ENCODE measurements around the gene PTPRN2.
"Not testable (repeated sequence)": the region's sequence is repeated elsewhere in the genome, so short reads cannot be mapped to it uniquely, and the experiment has no call there.

Gene PTPRN2

DNA sequence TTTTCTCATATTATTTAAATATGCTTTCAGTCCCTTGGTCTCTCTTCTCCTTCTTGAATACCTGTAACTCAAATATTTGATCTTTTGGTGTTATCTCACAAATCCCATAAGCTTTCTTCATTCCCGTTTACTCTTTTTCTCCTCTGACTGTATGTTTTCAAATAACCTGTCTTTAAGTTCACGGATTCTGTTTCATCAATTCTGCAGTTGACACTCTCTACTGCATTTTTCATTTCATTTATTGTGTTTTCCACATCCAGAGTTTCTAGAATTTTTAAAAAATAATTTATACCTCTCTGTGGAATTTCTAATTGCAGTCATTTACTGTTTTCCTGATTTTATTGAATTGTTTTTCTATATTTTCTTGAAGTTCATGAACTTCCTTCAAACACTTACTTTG lies 298.4 kb downstream of the PTPRN2 start:
- DNase-seq = no peak

DNA sequence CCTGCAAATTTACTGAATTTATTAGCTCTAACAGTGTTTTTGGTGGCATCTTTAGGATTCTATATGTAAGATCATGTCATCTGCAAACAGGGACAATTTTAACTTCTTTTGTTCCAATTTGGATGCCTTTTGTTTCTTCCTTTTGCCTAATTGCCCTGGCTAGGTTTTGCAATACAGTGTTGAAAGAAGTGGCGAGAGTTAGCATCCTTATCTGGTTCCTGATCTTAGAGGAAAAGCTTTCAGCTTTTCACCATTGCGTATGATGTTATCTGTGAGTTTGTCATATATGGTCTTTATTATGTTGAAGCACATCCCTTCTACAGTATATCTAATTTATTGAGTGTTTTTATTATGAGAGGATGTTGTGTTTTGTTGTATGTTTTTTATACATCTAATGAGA lies 301.4 kb downstream of the PTPRN2 start:
- no peak for DNase-seq

DNA sequence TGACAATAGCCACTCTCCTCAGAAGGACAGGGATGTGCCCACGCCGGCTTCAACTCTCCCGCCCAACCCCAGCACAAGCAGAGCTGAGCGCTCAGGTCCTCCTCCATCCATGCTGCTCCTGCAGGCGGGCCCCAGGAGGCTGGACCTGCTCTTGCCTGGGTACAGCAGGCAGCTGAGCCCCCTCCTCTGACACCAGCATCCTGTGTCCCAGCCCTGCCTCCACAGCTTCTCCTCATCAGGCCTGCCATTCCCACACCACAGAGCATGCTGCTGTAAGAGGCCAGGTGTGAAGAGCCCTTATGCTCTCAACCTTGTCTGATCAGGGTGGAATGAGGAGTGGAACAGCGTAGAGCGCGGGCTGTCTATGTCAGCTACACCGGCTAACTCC lies 302.2 kb downstream of the PTPRN2 start:
- no peak for DNase-seq

DNA sequence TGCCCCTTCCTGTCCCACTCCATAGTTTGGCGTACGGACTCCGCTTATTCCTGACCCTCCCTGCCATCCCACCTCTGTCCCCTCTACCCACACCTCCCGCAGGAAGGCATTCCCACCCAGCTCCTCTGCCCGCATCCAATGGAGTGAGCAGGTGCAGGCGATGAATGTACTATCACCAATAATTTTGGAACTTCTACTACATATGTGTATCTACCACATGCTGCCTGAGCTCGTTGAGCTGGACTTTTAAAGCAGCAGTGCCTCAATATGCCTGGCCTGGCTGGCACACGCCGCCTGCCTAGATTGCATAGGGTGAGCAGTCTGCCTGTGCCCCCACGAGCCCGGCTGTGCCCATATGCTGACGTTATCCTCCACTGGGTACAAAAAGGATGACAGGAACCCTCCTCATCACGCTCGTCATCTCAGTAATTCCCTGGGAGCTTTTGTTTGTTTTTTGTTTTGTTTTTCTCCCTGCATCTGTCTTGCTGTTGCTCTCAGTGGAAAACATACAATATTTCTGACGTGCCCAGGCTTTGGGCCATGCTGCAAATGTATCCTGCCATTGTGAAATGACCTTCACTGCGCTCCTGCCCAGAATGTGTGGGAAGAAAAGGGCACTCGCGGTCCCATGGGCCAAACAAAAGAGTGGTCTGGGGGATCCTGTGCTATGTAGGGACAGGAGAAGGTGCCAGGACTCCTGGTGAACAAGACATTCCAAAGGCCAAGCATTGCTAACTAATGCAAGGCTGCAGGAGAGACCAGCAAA lies 302.8 kb downstream of the PTPRN2 start:
- DNase-seq = no peak

DNA sequence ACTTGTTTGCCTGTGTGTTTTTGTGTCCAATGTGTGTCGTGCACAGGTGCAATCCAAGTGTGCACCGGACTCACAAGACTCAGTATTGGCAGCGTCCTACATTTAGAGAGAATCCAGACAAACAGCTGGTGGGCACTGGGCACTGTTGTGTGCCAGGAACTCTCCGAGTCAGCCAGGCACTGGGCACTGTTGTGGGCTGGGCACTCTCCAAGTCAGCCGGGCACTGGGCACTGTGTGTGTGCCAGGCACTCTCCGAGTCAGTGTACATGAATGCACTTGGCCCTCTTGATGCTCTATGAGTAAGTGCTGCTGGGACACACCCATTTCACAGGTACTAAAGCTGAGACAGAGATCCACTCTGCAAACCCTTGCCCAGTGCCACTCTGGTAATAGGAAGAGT lies 303.5 kb downstream of the PTPRN2 start:
- DNase-seq = no peak

DNA sequence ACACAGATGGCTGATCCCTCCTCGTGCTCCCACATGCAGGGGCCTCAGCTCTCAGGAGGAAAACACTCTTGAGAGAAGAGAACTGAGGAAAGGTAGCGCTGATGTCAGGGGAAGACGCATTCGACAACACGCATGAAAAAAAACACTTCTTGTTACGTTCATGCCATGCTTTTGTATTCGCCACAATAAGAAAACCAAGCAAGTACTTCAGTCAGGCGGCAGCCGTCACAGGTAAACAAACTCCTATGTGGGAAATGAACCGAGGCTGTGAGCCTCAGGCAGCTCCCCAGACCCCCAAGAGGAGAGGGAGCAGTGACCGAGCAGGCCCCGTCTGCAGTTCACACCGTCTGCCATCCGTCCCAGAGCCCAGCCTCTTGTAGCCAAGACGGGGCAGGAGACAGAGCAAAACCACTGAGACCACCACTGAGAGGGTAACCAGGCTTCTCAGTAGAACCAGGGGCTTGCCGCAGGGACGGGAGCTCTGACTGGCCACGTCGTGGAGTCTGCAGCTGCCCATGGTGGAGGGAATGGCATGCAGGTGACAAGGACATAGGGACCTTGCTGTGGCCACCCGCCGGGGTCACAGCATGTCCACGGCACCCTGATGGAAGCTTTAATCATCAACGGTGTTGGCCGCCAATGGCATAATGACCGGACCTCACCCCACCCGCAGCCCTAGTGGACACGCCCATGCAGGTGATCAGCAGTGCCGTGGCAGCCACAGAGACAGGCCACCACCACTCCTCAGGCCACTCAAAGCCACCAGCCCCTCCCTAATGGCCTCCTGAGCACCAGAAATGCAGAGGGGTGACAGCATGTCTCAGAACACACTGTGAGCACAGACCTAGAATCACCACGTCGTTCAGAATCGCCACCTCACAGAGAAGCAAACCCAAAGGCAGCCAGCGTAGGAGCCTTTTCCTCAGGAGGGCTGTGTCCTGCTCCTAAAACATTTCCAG lies 304.3 kb downstream of the PTPRN2 start:
- no peak for DNase-seq

DNA sequence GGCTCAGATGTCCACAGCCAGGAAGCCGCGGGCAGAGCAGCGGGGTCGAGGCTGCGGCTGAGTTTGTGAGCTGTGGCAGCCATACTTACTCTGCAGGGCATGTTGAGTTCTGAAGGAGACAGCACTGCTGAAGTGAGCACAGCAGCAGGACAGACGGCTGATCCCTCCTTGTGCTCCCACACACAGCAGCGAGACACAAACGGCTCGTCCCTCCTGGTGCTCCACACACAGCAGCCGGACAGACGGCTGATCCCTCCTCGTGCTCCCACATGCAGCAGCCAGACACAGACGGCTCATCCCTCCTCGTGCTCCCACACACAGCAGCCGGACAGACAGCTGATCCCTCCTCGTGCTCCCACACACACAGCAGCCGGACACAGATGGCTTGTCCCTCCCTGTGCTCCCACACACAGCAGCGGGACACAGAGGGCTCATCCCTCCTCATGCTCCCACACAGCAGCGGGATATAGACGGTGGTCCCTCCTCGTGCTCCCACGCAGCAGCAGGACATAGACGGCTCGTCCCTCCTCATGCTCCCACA lies 305.1 kb downstream of the PTPRN2 start:
- no peak for DNase-seq

DNA sequence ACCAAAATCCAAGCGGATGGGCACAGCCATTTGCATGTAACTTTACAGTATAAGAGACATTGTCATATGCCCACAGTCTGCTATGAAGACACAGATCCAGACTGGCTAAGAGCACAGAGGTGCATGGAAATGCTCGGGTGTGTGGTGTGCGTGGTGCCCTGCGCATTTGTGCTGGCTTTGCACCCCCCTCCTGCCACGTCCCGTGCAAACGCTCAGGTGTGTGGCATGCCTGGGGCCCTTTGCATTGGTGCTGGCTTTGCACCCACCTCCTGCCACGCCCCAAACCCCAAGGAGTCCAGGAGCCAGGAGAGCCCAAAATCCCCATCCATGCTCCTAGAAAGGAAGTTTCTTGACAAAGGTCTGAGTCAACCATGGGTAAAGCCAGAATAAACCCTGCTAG lies 306.2 kb downstream of the PTPRN2 start:
- no peak for DNase-seq

DNA sequence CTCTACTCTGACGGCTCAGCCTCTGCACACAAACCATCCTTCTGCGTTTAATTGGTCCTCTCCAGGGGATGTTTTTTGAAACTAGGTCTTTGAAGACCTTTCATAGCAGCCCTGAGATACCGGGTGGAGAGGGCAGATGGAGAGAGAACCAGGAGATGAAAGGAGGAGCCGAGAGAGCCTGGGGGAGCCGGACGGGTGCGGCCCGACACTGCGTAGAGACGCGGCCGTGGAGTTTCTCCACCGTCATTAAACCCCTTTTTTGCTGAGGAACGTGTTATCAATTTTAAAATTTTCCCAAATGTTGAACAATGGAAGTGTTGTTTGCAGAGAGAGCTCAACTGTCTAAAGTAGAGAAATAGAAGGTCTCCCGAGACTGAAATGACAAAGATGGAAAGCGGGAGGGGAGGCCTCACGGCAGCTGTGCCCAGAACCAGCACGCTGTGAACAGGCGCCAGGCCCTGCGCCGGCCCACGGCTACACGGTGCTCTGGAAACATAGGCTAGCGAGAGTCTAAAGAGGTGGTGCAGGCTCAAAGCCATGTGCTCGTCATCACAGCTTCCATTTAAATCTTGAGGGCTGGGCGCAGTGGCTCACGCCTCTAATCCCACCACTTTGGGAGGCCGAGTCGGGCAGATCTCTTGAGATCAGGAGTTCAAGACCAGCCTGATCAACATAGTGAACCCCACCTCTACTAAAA lies 307.0 kb downstream of the PTPRN2 start:
- no peak for DNase-seq

DNA sequence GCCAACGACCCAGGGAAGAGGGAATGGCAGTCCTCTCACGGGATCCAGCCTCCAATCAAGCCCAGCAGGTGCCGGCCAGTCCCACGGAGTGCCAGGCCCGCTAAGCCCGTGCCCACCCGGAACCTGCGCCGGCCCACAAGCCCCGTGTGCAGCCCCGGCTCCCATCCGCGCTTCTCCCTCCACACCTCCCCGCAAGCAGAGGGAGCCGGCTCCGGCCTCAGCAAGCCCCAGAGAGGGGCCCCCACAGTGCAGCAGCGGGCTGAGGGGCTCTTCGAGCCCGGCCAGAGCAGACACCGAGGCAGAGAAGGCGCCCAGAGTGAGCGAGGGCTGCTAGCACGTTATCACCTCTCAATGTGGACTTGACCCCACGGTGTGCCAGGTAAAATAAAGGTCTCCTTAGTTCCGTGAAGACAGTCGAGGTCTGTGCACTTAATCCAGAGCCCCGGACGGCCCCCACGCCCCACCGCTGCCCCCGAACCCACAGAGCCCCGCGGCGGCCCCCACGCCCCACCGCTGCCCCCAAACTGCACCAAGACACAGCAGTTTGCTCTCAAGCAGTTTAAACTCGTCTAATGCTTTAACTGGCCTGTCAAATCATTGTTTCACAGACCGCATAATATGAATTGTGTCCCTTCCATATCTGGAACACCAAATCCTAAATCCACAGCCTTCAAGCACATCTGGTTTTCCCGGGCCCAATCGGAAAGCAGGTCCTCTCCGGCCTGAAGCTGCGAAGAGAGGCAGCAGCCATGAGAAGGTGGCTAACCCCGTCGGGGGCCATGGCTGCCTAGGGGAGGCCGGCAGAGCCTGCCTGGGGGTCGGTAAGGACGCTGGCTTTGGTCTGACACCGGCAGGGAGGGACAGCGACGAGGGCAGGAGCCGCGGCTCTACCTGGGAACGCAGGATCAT lies 307.8 kb downstream of the PTPRN2 start:
- no peak for DNase-seq

DNA sequence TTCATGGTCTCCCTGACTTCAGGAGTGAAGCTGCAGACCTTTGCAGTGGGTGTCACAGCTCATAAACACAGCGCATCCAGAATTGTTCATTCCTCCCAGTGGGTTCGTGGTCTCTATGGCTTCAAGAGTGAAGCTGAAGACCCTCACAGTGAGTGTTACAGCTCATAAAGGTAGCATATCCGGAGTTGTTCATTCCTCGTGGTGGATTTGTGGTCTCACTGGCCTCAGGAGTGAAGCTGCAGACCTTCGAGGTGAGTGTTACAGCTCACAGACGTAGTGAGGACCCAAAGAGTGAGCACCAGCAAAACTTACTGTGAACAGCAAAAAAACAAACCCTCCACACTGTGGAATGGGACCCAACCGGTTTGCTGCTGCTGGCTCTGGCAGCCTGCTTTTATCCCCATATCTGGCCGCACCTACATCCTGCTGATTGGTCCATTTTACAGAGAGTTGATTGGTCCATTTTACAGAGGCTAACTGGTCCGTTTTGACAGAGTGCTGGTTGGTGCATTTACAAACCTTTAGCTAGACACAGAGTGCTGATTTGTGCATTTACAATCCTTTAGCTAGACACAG lies 308.8 kb downstream of the PTPRN2 start:
- DNase-seq = no peak

DNA sequence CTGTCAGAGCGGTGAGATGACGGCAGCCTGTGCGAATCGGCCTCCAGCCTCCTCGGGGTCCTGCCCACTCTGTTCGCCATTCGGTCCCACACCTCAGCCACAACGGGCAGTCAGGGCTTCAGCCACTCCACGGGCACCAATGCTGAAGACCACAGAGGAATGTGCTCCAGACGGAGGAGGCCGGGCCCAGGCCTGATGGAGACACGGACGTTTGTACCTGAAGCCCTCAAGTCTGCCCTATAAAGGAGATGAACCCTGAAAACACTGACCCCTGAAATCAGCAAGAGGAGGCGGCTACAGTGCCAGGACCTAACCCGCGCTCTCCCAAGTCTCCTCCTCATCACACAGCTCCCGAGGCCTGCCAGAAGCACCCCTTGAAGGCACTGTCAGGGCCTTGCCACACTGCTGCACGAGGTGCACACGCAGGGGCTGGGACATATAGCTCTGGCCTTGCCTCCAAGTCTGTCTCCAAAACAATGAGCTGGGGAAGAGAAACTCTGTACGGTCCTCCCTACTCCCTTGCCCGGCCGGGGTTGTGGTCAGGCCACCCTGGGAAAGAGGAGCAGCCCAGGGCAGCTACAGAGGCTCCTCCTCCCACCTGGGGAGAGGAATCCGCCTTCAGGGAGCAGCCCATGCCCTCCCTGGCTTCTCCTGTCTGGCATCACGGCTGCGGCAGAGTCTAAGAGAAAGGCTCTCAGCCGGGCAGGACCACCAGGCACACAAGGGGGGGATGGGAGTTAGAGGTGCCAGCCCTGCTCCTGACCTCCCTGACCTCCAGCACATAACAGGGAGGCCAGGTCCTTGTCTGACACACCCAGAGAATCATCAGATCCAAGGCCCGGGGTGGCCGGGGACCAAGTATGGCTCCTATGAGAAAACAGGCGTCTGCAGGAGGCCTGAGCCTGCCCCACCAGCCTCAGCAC lies 310.1 kb downstream of the PTPRN2 start:
- no peak for DNase-seq

DNA sequence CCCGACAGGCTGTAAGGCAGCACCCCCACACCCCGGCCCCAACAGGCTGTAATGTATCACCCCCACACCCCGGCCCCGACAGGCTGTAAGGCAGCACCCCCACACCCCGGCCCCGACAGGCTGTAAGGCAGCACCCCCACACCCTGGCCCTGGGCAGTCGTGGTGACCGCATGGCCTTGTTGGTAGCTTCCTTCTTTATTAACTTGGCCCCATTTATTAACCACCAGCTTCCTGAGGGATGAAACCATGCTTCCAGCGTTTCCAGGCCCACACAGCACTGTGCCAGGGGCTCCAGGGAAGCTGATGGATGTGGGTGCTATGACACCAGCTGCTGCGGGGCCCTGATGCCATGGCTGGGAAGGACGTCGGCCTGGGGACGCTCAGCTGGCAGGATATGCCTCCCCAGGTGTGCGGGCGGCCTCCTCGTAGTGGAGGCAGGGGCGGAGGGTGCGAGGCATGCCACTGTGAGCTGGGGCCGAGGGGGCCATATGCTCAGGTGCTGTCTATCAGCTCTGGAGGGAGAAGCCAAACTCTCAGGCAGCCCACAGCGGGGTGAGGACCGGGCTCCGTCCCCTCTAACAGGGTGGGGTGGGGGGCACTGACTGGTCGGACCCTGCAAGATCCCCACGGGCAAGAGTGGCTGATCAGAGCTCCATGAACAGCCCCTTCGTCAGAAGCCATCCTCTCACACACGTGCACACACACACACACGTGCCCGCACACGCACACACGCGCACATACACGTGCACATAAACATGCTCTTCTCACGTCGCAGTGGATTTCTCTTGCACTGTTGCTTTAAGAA lies 311.0 kb downstream of the PTPRN2 start:
- no peak for DNase-seq

DNA sequence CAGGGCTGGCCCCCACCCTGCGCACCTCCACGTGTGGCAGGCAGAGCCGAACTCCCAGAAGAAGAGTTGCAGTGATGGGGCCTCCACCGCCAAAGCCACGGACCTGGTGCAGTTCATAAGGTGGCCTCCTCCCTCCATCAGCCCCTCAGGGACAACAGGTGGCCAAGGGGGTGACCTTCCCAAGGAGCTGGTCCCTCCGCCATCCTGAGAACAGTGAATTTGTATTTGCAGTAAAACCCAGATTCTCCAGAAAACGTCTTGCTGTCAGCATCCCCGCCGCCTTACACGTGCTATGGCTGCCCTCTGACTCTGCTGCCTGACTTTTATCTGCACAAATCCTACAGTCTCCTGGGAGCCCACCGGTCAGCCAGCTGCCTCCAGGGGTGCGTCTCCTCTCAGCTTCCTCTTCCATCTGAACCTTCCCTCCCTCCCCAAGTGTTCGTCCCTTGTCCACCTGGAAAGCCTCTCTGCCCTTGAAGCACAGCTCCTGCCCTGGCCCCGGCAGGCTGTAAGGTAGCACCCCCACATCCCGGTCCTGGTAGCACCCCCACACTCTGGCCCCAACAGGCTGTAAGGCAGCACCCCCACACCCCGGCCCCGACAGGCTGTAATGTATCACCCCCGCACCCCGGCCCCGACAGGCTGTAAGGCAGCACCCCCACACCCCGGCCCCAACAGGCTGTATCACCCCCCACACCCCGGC lies 311.8 kb downstream of the PTPRN2 start:
- DNase-seq = no peak

DNA sequence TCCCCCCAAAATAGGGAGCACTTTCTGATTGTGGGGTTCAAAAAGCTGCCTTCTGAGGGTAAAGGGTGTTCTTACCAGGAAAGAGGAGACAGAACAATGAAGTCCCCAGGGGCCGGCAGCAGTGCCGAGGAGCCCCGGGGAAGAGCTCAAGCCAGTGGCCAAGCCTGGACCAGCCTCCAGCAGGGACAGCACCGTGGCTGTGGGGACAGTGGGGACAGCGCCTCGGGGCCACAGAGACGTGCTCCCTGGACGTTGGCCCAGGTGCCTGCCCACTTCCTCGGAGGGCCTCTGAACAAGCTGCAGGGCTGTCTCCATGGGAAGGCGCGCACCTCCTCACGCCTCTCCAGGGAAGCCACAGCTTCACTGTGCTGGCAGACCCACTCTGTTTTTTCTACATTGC lies 312.6 kb downstream of the PTPRN2 start:
- DNase-seq = no peak

DNA sequence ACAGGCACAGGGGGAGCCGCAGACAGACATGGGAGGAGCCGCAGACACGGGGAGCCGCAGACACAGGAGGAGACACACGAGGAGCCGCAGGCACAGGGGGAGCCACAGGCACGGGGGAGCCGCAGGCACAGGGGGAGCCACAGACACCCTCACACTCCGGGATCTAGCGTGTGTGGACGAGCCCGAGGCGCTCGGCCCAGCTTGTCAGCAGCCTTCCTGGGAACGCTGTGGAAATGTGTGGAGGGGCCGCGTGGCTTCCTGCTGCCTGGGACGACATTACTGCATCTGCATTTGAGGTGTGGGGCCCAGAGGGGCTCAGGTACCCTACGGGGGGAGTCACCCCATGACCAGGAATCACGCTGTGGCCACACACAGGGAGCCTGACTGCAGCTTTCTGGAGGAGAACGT lies 313.2 kb downstream of the PTPRN2 start:
- DNase-seq = no peak

DNA sequence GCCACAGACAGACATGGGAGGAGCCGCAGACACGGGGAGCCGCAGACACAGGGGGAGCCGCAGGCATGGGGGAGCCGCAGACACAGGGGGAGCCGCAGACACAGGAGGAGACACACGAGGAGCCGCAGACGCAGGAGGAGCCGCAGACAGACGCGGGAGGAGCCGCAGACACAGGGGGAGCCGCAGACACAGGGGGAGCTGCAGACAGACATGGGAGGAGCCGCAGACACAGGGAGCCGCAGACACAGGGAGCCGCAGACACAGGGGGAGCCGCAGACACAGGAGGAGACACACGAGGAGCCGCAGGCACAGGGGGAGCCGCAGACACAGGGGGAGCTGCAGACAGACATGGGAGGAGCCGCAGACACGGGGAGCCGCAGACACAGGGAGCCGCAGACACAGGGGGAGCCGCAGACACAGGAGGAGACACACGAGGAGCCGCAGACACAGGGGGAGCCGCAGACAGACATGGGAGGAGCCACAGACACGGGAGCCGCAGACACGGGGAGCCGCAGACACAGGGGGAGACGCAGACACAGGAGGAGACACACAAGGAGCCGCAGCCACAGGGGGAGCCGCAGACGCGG lies 313.8 kb downstream of the PTPRN2 start:
- DNase-seq = not testable (repeated sequence)

DNA sequence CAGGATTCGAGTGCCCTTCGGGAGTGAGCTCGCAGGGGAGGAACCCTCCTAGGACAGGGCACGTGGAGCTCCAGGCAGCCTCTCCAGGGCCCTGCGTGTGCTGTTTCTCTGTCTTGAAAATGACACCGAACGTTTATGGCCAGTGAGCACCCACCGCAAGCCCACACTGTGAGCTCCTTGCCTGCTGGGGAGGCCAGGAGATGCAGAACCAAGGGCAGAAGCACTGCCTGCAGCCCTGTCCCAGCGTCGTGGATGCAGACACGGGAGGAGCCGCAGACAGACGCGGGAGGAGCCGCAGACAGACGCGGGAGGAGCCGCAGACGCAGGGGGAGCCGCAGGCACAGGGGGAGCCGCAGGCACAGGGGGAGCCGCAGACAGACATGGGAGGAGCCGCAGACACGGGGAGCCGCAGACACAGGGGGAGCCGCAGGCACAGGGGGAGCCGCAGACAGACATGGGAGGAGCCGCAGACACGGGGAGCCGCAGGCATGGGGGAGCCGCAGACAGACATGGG lies 314.4 kb downstream of the PTPRN2 start:
- DNase-seq = no peak
